HG02642 (cell line): ENCODE results near the gene CACNA1B.

ENCODE experiments used
- ATAC-seq: cut with Tn5 transposase; IDR thresholded peaks from one replicate; pipeline ENCODE4 v1.9.1; 2021; ENCODE audit warnings: mild to moderate bottlenecking; ENCODE audit not compliant: unreplicated experiment, poor library complexity

CACNA1B gene

DNA sequence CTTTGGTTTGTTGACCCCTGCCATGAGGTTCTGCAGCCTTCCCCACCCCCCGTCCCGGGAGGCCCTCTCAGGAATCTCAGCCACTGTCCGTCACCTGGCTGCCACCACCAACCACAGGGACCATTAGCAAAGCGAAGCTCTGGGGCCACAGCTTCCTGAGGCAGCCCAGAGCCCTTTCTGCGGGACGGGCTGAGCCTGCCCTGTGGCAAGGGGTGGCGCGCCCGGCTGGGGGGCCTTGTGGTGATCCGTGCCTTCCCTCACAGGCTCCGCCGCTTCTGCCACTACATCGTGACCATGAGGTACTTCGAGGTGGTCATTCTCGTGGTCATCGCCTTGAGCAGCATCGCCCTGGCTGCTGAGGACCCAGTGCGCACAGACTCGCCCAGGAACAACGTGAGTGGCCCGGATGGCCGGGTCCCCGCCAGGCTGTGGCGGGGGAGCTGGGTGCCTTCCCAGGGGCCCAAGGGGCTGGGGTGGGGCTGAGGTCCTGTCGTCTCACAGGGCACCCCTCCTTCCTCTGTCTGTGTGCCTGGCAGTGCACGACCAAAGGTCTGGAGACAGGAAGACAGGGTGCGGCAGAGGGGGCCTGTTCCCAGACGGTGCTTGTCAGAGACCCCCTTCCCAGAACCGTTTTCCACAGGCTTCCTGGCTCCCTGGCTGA lies 169.2 kb downstream of the CACNA1B start:
- no peak for ATAC-seq

DNA sequence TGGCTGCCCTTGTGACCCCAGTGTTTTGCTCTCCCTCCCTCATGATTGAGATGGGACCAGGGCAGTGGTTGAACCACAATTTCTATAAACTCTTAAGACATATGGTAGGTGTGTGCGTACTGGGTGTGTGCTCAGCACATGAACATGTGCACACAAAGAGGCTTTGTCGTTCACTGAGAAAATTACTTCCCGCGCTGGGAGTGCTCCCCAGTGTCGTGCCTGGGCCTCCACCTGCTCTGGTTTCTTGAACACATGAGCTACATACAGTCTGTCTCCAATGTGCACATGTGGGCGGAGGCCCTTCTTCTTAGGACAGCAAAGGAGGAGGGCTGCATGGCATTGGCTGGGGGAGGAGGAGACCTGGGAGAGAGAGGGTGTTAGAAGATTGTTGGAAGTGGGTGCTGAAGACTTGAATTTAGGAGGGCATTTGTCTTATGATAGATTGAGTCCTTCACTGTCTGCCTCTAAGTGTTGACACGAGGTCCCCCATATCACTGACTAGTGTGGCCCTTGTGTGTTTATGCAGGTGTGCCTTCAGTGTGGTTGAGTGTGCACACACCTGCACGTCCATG lies 170.0 kb downstream of the CACNA1B start:
- ATAC-seq: no peak

DNA sequence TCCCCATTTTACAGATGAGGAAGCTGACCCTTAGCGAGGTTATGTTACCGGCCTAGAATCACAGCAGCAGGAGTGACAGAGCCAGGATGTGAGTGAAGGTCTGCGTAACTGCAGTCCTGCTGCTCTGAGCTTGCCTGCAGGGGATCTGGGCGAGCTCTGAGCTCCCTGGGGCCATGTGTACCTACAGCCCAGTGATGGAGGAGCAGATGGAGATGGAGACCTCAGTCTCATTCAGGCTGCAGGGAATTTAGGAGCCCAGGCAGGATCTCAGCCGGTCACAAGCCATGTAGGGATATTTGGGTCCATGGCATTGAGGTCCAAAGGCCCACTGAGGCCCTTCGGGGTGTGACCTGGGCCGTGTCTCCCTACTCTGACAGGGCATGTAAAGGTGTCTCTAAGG lies 170.6 kb downstream of the CACNA1B start:
- no peak for ATAC-seq

DNA sequence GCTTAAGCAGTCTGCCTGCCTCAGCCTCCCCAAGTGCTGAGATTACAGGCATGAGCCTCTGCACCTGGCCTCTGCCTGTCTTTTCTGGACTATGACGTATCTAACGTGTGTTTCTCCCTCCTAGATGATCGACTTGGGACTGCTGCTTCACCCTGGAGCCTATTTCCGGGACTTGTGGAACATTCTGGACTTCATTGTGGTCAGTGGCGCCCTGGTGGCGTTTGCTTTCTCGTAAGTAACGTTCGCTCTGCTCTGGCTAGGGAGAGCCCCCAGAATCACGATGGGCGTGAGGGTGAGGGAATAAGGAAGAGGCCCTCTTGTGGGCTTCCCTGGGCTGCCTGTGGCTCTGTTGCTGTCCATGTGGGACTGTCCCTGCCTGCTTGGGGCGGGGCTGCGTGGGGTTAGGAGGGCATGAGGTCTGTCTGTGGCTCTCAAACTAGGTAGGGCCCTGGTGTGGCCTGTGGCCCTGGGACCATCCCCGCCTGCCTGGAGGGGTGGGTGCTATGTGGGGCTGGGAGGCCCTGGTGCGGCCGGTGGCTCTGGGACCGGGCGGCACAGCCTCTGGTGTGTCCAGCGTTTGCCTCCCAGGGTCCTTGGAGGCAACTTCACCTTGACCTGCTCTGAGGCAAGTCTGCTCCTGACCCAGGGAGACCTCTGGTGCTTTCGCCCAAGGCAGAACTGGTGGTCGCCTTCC lies 171.7 kb downstream of the CACNA1B start:
- ATAC-seq: no peak

DNA sequence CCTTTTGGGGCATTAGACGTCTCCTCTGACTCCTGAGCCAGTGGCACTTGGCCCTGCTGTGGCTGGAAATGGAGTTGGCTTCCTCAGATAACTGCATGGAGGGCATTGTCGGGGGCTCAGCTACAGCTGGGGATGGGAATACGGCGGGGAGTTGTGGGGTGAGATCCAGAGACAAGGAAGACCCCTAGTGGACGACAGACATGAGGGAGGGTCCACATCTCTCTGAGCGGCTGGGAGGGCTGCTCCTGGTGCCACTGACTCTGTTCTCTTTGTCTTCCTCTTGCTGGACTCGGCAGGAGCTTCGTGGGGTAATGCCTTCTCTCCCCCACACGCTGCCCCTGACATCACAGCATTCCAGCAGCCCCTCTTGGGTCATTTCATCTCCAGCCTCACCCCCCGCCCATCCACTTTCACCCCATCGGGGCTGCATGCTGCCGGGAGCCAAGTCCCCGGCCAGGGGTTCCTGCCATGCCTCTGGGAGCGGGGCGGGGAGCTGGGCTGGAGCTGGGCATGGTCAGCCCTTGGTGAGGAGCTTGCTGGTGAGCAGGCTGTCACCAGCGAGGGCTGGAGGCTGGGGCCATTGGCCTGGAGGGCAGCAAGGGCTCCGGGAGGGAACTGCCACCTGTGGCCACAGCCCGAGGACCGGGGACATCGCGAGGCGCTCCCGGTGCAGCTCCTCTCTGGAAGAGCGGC lies 172.3 kb downstream of the CACNA1B start:
- ATAC-seq: no peak

DNA sequence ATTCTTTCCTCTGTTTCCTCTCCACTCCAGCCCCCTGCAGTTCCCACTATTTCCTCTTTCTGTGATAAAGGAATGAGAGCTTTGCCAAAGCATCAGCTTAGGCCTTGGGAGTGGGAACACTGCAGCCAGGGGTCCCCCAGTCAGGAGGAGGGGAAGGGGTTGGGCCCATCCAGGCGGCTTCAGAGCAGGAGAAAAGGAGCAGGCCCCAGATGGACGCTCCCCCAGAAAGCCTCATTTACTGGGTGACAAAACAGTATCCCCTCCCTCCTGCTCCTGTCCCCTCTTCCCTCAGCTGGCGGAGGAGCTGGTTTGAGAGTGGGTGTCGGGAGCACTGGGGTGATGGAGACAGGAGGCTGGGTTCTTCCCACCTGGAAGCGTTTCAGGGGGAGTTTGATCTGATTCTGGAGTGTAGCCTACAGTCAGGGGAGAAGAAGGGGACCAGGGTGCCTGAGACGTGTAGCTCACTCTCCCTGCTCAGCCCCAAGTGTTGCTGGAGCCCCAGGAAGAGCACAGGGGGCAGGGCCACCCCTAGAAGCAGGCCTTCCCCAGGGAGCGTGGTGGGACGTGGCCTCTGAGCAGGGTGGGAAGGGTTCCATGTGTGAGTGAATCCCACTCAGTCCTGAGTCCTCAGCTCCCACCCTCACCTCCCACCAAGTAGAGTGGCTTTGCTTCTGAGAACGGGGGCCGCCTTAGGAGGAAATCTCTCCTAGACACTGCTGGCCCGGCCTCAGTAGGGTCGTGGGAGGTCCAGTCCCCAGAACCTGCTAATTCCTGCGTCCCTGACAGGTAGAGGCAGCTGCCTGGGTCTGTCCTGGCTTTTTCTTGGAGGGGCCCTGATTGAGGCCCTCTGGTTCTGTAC lies 173.1 kb downstream of the CACNA1B start:
- ATAC-seq: no peak

DNA sequence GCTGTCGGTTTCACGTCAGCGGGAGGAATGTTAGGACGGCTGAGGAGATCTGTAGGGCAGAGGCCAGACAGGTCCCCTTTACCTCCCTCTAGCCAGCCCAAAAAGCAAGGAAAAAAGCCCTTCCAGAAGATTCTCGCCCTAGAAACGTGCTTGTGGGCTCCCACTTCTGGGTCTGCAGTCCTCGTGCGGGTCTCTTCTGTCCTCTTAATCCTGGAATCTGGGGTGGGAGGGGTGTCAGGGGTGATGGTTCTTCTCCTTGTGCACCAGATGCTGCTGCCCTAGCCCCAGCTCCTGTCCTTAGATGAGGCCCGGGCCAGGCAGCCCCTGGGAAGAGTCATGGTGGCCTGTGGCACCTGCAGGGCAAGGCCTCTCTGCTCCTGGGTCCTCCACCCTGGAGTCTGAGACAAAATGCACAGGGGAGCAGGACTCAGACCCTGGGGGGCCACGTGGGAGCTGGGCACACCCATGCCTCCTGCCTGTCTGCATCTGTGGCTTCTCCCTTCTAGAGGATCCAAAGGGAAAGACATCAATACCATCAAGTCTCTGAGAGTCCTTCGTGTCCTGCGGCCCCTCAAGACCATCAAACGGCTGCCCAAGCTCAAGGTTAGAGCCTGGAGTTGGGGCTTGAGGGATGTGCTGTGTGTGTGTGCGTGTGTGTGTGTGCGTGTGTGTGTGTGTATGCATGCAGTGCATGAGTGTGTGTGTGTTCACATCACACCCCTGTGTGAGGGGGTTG lies 174.2 kb downstream of the CACNA1B start:
- ATAC-seq: no peak

DNA sequence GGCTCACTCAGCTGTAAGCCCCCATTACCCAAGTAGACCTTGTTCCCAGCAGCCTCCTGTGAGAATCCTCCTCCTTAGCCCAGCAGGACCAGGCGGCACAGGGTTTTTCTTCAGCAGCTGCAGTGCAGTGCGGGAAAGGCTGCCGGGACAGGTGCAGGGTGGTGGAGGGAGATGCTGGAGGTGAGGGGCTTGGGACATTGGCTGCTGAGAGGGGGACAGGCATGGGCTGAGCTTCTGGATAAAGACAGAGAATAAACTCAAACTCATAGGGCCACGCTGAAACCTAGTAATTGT lies 174.7 kb downstream of the CACNA1B start:
- no peak for ATAC-seq

DNA sequence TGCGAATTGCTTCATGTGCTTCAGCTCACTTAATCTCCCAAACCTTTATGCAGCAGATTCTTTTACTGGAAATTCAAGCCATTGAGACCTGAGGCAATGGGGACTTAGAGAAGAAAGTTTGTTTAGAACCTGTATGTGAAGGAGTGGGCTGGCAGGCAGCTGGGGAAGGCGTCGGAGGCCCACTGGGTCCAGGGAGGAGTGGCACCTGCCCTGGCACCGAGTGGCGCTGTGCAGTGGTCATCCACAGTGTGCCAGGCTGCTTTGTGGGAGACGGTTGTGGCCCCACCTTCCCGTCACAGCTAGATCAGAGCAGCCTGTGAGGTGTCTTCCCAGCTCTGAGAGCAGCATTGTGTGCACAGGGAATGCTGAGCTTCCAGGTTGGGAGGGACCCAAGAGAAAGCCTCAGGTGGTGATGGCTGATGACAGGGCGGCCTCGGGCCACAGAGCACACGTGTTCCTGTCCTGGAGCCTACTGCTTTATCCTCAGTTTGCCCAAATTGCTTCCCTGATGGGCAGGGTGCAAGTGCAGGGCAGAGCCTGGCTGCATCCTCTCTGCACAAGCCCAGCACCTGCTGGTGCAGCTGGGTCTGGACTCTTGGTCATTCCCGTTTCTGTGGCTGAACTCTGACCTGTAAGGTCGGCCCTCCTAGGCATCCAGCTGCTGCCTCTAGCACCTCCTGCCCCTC lies 175.2 kb downstream of the CACNA1B start:
- no peak for ATAC-seq

DNA sequence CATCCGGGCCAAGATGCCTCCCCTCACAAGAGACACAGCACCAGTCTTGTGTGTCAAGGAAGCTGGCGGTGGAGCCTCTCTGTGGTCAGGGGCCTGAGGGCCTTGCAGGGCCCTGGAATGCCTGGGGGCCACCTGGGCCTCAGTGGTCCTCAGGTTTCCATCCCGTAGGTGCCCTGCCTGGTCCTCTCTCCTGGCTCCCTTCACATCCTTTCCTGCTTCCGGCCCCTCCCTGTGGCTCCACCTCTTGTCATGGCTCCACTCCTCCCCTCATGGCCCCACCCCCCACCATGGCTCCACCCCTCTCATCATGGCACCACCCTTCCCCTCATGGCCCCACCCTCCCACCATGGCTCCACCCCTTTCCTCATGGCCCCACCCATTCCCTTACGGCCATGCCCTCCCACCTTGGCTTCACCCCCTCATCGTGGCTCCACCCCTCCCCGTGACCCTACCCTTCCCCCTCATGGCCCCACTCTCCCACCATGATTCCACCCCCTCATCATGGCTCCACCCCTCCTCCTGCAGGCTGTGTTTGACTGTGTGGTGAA lies 175.8 kb downstream of the CACNA1B start:
- ATAC-seq: no peak

DNA sequence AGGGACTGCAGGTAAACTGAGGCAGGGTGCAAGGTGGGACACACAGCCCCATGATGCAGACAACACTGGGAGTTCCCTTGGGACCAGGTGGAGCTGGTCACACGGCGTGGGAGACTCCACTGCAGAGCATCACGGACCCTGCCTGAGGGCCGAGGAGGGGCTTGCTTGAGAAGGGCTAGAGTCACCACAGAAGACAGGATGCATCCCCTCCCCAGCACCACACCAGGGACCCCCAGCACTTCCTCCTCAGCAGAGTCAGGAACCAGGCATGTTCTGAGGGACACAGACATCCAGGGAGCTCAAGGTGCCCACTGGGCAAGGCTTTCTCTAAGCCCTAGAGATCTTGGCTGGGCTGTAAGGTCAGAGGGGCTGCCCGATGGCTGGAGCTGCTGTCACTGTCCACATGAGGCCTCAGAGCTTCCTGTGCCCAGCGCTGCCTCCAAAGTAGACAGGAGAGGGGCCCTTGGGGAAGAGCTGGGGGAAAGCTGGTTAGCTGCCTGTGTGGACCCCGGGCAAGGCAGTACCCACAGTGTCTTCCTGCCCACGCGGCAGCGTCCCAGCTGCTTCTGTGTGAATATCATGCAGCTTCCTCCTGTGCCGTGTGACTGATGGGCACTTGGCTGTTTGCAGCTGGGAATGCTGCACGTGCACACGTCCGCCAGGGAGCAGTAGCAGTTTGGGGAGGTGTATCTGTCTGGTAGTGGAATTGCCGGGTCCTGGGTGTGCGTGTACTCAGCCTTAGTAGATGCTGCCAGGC lies 176.6 kb downstream of the CACNA1B start:
- ATAC-seq: no peak

DNA sequence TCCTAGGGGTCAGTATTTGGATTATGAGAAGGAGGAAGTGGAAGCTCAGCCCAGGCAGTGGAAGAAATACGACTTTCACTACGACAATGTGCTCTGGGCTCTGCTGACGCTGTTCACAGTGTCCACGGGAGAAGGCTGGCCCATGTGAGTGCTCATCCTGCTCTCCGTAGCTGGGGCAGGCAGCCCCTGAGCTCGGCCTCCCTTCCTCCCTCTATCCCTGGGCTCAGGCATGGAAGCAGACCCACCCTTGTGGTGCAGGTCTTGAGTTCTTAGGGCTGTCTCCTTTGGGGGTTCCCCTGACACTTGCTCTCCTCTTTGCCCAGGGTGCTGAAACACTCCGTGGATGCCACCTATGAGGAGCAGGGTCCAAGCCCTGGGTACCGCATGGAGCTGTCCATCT lies 180.1 kb downstream of the CACNA1B start:
- ATAC-seq: no peak

DNA sequence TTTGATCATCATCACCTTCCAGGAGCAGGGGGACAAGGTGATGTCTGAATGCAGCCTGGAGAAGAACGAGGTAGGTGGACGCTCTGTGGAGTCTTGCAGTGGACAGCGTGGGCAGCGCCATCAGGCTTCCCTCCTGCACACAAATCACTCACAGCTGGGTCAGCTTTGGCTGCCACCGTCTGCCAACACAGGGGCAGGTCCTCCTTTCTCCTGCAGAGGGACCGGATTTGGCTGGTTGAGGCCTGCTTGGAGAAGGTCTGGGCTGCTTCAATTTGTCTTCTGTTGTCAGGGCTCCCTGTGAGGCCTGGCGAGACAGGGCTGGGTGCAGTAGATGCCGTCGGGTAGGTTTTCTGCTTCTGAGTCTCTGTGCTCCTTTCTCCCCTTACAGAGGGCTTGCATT lies 180.6 kb downstream of the CACNA1B start:
- no peak for ATAC-seq

DNA sequence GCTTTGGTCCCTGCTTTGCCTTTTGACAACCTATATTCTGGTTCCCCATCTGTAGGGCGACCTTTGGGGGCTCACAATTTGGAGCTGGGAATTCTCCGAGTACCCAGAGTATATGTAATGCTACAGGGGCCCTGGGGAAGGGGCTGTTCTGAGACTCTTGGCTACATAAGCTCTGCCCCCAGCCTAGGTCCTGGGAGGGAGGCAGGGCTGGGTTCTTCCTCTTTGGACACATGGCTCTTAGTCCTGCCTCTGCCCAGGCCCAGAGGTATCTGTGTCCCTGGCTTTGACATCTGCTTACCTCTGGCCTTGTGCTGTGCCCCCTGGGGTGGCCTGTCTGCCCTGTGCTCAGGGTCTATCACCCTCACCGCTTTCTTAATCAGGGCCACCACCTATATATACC lies 181.6 kb downstream of the CACNA1B start:
- ATAC-seq: no peak

DNA sequence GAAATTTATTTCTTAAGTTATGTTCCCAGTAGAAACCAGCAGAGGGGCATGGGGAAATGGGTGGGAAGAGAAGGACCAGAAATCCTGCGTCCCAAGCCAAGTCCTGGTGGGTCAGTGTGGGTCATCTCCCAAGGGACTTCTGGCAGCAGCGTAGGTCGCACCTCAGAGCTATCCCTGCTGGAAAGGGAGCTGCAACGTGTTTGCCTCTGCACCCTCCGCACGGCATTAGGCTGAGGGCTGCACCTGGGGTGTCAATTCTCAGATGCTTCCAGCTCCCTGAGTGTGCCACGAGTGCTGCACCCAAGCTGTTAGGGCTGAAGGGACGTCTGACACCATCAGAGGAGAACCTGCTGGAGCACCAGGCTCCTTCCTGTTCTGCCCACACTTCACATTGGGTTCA lies 182.8 kb downstream of the CACNA1B start:
- no peak for ATAC-seq

DNA sequence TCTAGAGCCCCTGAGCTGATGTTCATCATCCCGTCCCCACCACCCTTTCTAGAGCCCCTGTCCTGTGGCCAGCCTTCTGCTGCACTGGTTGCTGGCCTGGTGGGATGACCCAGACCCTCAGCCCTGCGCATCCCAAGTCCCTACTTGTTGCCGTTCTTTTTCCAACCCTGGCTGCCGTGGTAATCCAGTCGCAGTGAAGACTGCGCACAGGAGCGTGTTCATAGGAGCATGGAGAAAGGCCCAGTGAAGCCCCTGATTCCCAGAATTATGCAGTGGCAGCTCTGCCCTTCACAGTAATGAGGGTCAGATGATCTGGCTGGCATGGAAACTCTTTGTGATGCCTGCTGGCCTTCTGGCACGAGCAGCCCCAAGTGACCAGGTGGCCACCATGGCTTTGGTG lies 183.3 kb downstream of the CACNA1B start:
- ATAC-seq: no peak

DNA sequence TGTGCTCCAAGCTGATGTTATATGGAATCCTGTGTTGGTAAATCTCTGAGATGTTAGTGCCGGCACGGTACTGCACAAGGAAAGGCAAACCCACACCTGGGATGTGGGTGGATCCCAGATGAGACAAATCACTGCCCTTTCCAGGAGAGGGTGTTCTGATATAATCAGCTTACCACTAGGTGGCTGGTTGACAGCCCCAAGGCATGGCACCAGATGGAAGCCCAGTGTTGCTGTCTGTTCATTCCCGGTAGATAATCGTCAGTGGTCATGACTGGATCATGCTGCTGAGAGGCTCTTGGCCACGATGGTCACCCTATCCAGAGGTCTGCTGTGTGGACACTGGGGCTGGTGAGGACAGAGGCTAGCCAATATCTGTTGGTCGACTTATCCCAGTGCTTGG lies 184.0 kb downstream of the CACNA1B start:
- no peak for ATAC-seq

DNA sequence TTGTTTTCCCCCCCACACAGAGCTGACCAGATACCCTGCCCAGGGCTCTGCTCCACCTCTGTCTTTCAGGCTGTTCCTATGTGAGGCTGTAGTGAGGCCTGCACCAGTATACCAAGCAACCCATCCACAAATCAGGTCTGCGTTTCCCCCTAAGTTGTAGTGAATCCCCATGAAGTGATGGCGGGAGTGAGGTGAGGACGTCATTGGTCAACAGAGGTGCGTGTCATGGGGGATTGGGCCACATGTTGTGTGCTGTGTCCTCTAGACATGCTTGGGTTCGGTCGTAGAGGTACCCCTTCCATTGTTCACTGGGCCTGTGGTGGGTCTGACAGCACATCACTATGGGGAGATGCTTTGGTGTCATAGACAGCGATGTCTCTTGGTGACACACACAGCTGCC lies 184.6 kb downstream of the CACNA1B start:
- no peak for ATAC-seq
